K562 (cell line): ENCODE data around the gene KIFAP3. TPM values are rescaled to one million over a fixed set of nuclear protein-coding genes. Genes with fewer than 3 reads are reported as not detected.

Experiments
- BCLAF1 ChIP-seq, 2 experiments: fragments of 450-650 bp in 1 of 2; IDR thresholded peaks; 2 replicates each; pipeline ENCODE4 v1.6.1; 2011 to 2017; ENCODE audit warnings: low read depth in 2 of 2, antibody characterized with exemption in 1 of 2, borderline replicate concordance in 1 of 2, low read length in 1 of 2, mild to moderate bottlenecking in 1 of 2, mixed read lengths in 1 of 2; ENCODE audit not compliant: control insufficient read depth in 1 of 2
- CCNT2 ChIP-seq: IDR thresholded peaks from 2 replicates; pipeline ENCODE4 v1.6.1; 2011; ENCODE audit warnings: borderline replicate concordance, low read depth, mild to moderate bottlenecking, moderate library complexity, mixed read lengths, low read length; ENCODE audit not compliant: insufficient read length; ENCODE audit errors: extremely low read depth
- DEAF1 ChIP-seq: fragments of 450-650 bp; formaldehyde crosslinking; IDR thresholded peaks from 2 replicates; pipeline ENCODE4 v1.4.0; 2020; ENCODE audit warnings: mild to moderate bottlenecking, moderate library complexity
- ZBTB5 ChIP-seq: fragments of 450-650 bp; IDR thresholded peaks from 2 replicates; pipeline ENCODE4 v1.6.1; 2017; ENCODE audit warnings: antibody characterized with exemption
- ZNF133 ChIP-seq: fragments of 250-450 bp; sonication (Bioruptor Pico); IDR thresholded peaks from 2 replicates; pipeline ENCODE4 v1.4.0; 2020; ENCODE audit warnings: mild to moderate bottlenecking
- polyA plus RNA-seq, 8 experiments: library from polyadenylated mRNA; depleted of rRNA in 4 of 8; stranded (reverse) in 5 of 8; unstranded in 3 of 8; fragments of >200 nt; fragmentation: Nextera tagmentation in 2 of 8; fragmentation: Illumina TruSeq in 1 of 8; extraction: Ambion mirVana in 2 of 8; extraction: Trizol in 1 of 8; gene quantifications; 2 replicates each; pipeline versions ENCODE4 v1.2.1 to v1.2.3, GENCODE V29; 2011 to 2014; ENCODE audit warnings: inconsistent platforms in 1 of 8, missing spikeins in 1 of 8
- total RNA-seq, 7 experiments: library from RNA; depleted of rRNA in 6 of 7; stranded (reverse); fragments of >200 nt in 6 of 7; fragmentation: Illumina TruSeq in 2 of 7; extraction: Trizol in 2 of 7; gene quantifications; 2 replicates each; pipeline versions ENCODE4 v1.2.1 to v1.2.3, GENCODE V29; 2011 to 2021; ENCODE audit warnings: low replicate concordance in 1 of 7

The KIFAP3 gene
- total and polyA plus RNA-seq, 9 of the 15 experiments (the other 6 are each of a cell fraction or from before 2014, with no cell fraction given): 8.8 to 17.5 (median 11.8) TPM

- TF ChIP-seq BCLAF1 (IDR thresholded peaks at IDR 0.05; ENCODE audit: borderline replicate concordance in 1 of 2, control insufficient read depth in 1 of 2, low read depth in 2 of 2, low read length in 1 of 2) (no peak), DEAF1 (no peak), CCNT2 (no peak), ZNF133 (no peak), ZBTB5 (no peak)
These were observed 173.4 kb downstream of the KIFAP3 start (continued) for GRCh38 chr1:169901115-169901514.
